Suppressor macrophage treated with lipopolysaccharide for 4 hours (primary cell): ENCODE measurements around the gene BCAS3.
"Not testable (repeated sequence)": the region's sequence is repeated elsewhere in the genome, so short reads cannot be mapped to it uniquely, and the experiment has no call there.

ENCODE experiments used
- DNase-seq: peaks from one replicate; pipeline ENCODE4 v3.0.0-alpha.2; 2020

The BCAS3 gene

DNA sequence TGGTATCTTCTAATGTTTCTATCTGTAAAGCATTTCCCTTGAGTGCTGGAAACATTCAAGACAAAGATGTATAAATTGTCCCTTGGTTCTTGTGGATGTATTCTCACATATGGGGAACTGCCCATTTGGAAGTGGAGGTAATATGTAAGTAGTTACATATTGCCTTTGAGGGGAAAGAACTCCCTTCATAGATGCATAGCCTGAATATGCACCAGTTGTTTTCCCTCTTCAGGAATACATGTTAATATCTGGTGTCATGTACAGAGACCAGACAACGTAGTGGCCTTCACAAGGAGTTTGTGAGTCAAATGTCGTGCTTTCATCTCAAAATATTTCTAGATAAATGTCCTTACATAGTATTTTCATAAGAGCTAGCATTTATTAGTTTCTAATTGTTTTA, 213.5 kb downstream of the BCAS3 start:
- no peak for DNase-seq

DNA sequence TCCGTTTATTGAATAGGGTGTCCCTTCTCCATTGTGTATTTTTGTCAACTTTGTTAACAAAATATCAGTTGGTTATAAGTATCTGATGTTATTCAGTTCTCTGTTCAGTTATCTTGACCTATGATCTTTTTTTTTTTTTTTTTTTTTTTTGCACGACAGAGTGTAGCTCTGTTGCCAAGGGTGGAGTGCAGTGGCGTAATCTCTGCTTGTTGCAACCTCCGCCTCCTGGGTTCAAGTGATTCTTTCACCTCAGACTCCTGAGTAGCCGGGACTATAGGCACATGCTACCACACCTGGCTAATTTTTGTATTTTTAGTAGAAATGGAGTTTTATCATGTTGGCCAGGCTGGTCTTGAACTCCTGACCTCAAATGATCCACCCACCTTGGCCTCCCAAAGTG, 215.8 kb downstream of the BCAS3 start:
- DNase-seq = no peak

DNA sequence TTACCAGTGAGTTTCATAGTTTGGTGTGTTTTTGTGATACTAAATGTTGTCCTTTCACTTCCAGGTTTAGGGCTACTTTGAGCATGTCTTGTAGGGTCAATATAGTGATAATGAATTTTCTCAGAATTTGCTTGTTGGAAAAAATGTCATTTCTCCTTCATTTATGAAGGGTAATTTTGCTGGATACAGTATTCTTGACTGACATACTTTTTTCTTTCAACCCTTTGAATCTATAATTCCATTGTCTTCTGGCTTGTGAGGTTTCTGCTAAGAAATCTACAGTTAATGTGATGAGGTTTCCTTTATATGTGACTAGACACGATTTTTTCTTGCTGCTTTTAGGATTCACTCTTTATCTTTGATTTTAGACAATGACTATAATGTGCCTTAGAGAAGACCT, 219.3 kb downstream of the BCAS3 start:
- no peak for DNase-seq

DNA sequence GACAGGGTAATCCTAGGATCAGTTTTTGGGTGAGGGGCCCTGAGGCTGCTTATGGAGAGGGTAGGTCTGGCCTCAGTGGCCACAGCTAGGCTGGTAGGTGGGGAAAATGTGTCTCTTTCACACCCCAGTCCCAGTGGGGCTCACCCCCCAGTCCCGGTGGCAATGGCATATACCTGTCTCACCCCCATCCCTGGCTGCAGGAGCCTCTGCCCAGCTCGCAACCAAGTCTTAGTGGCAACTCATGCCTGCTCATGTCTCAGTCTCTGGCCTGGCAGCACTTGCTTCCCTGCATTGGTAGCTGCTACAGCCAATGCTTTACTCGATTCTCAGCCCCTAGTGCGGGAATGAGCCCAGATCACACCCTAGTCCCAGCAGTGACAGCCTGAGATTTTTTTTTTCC, 221.5 kb downstream of the BCAS3 start:
- DNase-seq = no peak

DNA sequence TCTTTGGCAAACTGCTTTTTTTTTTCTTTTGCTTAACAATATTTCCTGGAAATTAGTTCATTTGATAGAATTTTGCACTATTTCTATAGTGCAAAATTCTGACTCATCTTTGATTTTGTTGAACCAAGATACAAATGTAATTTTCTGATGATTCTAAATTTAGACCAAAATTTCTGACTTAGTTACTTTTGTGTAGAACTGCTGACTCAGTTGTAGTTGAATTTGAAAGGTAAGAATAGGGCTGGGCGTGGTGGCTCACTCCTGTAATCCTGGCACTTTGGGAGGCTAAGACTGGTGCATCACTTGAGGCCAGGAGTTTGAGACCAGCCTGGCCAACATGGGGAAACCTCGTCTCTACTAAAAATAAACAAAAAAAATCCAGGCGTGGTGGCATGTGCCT, 223.0 kb downstream of the BCAS3 start:
- no peak for DNase-seq

DNA sequence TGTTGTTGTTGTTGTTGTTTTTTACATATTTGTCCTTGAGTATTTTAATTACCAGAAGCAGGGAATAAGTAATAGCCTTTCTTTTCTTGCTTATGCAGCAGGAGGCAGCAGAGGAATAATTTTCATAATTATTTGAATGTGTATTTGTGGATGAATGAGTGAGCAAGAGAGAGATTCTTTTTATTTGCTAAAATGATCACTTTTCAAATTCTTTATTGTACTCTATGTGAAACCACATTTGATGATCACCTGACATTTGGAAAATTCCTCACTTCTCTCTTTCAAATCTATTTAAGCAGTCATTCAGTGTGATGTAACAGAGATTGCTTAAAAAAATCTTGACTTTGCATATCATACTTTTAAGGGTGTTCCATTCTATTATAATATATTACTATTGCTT, 223.6 kb downstream of the BCAS3 start:
- peak; percentile 50 for DNase-seq

DNA sequence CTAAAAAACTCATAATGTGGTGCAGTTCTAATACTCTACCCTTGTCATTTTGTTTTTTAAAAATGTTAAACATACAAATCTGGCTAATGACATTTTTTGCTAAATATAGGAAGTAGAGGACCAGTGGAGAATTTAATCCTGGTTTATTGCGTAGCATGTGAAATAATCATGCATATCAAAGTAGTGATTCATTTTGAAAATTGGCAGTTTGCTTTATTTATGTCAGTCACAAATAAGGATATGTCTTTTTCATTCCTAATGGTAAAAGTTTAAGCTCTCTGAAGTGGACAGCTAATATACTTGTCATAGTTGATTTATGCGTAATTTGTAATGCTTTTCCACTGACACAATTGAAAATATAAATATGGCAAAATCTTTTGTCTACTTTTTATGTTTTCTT, 224.2 kb downstream of the BCAS3 start:
- DNase-seq = no peak

DNA sequence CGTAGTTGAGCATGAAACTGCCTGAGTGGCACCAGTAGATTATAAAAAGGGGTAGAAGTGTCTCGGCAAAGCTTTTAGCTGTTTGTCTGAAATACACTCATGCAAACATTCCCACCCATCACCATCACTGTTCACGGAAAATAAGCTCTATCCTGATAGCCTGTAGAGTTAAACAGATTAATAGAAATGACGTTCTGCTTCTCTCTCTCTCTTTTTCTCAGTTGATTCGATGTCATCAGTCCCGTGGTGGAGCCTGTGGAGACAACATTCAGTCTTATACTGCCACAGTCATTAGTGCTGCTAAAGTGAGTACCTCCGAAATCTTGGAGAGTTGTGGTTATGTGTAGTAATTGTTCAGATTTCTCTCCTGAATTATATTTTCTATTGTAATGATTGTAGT, 224.7 kb downstream of the BCAS3 start:
- no peak for DNase-seq

DNA sequence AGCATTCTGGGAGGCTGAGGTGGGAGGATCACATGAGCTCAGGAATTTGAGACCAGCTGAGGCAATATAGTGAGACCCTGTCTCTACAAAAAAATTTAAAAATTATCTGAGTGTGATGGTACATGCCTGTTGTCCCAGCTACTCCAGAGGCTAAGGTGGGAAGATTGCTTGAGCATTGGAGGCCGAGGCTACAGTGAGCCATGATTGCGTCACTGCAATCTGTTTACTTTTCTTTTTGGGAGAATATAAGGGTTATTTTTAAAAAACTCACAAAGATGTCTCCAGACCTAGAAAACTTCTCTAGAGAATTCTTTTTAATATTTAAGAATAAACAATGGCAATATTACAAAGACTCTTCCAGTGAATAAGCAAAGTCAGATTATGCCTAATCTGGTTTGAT, 226.9 kb downstream of the BCAS3 start:
- DNase-seq = no peak

DNA sequence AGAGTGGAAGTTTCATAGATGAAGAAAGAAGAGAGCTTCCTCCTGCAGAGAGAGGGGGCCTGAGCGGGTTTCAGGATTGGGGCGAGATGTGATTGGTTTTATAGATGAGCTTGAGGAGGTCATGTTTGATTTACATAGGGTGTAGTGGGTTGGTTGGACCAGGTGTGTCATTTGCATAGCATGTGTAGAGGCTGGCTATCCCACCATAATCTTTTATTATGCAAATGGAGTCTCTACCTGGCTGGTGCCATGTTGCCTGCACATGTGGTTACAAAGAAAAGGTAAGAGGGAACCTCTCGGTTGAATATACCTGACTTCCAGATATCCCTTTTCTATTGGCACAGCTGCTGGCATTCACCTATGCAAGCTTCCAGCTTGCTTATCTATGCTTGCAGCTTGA, 228.1 kb downstream of the BCAS3 start:
- no peak for DNase-seq

DNA sequence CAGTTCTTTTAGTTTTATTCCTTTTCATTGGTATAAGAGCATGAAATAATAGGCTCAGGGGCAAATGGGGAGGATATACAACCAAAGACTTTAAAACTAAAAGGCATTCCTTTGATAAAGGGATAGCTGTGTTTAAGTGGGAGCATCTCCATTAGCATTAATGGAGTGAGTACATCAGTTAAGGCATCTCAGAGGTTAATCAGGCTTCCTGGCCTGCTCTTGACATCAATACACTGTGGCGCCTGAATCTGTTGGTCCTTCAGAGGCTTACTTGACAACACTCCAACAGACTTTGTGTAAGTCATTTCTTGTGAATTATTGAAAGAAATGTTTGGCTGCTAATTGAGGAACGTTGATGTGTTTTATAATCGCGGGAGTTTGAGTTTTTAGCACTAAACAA, 230.7 kb downstream of the BCAS3 start:
- no peak for DNase-seq

DNA sequence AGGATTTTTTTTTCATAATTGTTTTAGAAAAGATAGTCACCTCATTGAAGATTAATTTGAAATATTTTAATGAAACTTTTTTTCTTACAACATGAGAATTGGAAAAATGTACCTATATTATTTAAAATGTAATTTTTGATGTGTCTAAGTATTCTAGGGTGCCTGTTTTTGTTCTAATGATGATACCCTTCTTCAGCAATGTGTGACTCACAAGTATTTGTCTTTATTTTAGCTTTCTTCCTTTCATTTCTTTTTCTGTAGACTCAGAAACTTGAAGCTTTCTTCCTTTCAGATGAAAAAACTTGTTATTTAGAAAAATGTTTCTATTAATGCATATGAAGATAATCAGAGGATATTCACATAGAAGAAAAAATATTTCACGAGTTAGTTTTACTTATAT, 231.8 kb downstream of the BCAS3 start:
- DNase-seq = no peak

DNA sequence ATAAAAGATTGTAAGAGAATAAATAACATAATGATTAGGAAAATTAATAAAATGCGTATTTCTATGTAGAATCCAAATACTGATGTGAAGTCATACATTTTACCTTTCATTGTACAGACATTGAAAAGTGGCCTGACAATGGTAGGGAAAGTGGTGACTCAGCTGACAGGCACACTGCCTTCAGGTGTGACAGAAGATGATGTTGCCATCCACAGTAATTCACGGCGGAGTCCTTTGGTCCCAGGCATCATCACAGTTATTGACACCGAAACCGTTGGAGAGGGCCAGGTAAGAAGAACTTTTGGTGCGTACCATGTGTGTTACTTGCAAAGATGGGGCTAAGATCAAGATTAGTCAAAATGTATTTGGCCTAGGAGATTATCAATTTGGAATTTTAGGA, 232.8 kb downstream of the BCAS3 start:
- no peak for DNase-seq

DNA sequence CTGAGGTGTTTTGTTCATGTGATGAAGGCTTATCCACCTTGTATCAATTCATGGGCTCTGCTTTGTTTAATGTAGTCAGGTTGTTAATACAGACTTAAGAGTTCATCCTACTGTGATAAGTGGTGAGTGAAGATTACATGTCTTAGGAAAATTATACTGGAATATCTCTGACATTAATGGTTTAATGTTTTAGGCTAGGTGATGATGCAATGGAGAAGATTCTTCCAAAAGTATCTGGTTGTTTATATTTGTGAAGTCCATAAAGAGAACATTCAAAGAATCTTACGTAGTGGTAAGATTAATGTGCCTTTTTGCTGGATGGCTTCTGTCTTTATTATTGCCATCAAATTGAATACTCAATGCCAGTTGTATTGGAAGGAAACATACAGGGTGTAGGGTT, 236.4 kb downstream of the BCAS3 start:
- DNase-seq = no peak

DNA sequence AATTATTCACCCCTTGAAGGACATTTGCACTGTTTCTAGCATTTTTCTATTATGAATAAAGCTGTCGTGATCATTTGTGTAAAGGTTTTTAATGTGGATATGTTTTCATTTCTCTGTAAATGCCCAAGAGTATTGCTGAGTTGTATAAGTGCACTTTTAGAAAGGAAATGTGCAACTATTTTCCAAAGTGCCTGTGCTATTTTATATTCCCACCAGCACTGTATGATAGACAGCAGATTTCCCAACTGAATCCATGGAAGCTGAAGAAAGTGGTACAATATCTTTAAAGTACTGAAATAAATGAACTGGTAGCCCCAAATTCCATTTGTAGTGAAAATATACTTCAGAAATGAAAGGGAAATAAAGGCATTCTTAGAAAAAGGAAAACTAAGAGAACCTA, 238.4 kb downstream of the BCAS3 start:
- DNase-seq = no peak

DNA sequence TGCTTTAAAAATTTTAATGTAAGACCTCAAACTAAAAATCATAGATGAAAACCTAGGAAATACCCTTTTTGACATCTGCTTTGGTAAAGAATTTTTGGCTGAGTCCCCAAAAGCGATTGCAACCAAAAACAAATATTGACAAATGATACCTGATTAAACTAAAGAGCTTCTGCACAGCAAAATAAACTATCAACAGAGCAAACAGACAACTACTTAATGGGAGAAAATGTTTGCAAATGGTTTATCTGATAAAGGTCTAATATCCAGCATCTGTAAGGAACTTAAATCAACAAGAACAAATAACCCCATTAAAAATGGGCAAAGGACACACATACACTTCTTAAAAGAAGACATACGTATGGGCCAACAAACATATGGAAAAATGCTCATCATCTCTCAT, 242.5 kb downstream of the BCAS3 start:
- no peak for DNase-seq

DNA sequence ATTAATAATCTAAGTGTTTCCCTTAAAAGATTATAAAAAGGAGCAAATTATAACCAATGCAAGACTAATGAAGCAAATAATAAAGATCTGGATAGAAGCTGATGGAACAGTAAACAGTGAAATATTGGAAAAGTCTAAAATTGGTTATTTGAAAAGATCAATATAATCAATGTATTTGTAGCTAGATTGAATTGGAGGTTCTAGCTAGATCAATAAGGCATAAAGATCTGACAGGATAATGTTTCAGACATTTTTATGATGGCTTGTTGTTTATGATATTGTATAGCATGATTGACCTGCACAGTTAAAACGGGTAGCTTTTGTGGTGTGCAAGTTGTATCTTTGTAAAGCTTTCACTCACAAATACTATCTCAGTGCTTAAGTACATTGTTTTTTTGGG, 245.3 kb downstream of the BCAS3 start:
- no peak for DNase-seq

DNA sequence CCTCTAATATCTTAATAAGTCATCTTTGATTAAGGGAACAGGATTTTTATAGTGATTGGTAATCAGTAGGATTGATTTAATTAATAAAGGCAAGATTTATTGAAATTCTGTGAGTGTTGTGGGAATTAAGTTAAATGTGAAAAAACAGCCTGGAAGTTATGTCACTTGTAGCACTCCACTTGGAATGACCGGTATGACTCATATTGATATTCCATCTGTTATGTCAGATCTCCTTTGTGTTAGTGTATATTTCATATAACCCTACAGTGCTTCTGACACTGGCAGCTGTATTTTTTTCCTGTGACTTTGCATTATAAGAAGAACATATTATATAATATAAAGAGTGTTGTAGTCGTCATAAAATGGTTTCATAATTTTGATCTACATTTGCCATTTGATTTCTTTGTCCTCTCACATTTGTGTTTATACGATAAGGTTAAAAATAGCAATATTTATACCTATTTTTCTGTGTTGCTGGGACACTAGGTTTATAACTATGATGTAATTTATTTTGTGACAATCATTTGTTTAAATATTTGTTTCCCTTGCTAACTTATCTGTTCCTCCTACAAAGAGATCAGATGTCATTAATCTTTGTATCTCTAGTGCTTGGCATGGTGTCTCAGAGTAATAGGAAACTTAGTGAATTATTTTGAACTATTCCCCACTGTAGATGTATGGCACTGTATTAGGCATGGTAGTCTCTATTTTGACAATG, 249.0 kb downstream of the BCAS3 start:
- no peak for DNase-seq

DNA sequence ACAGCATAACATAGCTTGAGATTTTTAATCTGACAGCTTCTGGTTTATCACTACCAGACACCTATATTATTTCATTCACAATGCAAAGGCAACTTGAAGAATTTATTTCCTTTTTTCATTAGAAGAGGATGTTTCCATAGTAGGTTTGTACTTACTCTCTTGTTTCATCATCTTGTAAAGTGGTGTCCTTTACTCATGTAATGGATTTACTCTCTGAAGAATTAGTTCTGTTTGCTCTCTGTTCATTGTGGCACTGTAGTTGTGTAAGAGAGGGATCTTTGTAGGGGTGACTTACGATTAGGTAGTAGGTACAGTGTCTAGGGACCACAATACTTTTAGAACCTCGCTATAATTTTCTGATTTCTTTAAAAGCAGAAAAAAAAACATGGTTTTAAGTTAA, 256.1 kb downstream of the BCAS3 start:
- no peak for DNase-seq

DNA sequence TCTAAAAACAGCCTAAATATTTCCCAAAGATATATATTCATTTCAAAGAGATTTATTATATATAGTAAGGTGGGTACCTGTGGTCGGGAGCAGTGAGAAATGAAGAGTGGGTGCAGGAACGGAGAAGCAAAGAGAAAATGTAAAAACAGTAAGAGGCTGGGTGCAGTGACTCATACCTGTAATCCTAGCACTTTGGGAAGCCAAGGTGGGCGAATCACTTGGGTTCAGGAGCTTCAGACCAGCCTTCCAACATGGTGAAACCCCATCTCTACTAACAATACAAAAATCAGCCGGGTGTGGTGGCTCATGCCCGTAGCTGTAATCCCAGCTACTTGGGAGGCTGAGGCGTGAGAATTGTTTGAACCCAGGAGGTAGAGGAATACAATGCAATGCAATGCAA, 257.1 kb downstream of the BCAS3 start:
- no peak for DNase-seq

DNA sequence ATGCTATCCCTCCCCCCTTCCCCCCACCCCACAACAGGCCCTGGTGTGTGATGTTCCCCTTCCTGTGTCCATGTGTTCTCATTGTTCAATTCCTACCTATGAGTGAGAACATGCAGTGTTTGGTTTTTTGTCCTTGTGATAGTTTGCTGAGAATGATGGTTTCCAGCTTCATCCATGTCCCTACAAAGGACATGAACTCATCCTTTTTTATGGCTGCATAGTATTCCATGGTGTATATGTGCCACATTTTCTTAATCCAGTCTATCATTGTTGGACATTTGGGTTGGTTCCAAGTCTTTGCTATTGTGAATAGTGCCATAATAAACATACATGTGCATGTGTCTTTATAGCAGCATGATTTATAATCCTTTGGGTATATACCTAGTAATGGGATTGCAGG, 258.3 kb downstream of the BCAS3 start:
- not testable (repeated sequence) for DNase-seq

DNA sequence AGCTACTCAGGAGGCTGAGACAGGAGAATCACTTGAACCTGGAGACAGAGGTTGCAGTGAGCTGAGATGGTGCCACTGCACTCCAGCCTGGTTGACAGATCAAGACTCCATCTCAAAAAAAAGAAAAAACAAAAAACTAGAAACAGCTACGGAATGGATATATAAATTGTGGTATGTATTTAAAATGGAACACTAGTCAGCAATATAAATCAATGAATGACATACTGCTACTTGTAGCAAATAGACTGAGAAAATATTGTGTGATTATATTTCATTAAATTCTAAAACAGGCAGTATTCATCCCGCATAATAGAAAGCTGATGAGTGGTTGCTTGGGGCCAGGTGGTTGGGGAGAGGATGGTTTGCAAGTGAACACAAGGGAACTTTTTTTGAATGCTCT, 261.7 kb downstream of the BCAS3 start:
- DNase-seq = no peak

DNA sequence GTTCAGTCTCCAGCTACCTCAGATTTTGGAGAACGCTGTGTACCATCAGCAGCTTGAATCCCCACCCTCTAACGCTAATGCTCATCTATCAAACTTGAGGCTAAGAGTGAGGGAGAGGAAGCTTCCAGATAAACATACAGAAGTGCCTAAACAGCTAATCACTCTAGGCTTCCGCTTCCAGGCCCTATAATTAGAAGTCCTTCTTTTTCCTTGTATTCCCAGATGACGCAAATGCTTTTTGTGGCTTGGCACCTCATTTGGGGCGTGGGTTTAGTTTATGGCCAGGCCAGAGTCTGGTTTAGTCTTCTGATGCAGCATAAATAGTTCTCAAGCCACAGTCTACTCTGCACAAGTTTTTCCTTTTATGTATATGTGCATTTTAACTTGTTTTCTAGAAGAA, 263.4 kb downstream of the BCAS3 start:
- DNase-seq = no peak

DNA sequence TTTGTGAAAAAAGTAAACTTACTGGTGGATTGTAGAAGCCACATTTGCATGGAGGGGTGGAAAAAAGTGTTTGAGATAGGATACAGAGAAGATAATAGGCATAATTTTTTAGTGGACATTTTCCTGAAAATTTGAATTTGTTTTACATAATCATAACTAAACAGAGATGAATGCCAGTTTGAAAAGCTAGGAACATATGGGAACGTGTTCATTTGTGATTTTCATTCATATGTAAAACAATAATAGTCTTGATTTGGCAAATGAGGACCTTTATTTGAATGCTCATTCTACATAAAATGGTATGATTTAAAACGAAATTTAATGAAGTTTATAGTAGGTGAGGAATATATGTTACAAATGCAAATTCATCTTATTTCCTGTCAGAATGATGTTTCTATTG, 263.9 kb downstream of the BCAS3 start:
- DNase-seq = no peak

DNA sequence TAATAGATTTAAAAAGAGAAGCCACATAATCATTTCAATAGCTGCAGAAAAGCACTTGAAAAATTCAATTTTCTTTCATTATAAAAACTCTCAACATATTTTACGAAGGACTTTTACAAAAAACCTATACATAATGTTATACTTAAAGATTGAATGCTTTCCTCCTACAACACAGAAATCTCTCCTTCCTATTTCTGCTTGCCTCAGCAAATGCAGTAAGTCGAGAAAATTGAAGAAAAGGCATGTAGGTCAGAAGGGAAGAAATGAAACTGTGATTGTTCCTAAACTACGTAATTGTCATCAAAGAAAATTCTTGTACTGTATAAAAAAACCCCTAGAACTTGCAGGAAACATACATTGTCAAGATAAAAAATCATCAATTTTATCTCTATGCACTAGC, 267.1 kb downstream of the BCAS3 start:
- DNase-seq = no peak

DNA sequence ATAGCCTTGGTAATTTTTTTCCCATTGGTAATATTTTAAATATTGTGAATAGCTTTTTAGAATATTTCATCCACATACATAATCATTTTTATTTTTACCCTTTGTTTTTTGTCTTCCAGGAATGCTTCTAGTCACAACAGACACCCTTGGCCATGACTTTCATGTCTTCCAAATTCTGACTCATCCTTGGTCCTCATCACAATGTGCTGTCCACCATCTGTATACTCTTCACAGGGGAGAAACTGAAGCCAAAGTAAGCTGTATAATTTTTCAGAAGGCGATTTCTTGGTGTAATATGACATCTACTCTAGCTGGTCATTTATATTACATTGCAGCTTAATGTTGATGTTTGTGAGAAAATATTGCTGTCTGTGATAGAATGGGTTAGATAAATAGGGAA, 269.4 kb downstream of the BCAS3 start:
- no peak for DNase-seq
